Activated CD4-positive, alpha-beta memory T cell treated with anti-CD3 and anti-CD28 coated beads, Interleukin-2, amount 10 ng/mL, durations not matched to agents 7 days and 5 days (primary cell): ENCODE data around the gene IRX4. TPM values are rescaled to one million over a fixed set of nuclear protein-coding genes. Genes with fewer than 3 reads are reported as not detected.

Experiments
- CTCF ChIA-PET: fragments of 350-600 bp; sonication (Branson Sonifier 250); formaldehyde crosslinking; loops from one replicate; lab custom pipeline; 2021; ENCODE audit warnings: antibody characterized with exemption, inconsistent platforms; lab: Charles Lee
- POLR2A ChIA-PET: fragments of 350-600 bp; sonication (Branson Sonifier 250); formaldehyde crosslinking; loops from one replicate; lab custom pipeline; 2021; ENCODE audit warnings: antibody characterized with exemption; lab: Charles Lee
- DNase-seq: peaks from one replicate; pipeline ENCODE4 v3.0.0-alpha.2; 2020
- H3K27ac Mint-ChIP-seq: one replicate; pipeline ENCODE4 v1.8.0; 2021; ENCODE audit warnings: mild to moderate bottlenecking, mixed read lengths
- H3K27me3 Mint-ChIP-seq: one replicate; pipeline ENCODE4 v1.8.0; 2021; ENCODE audit warnings: mixed read lengths
- H3K36me3 Mint-ChIP-seq: one replicate; pipeline ENCODE4 v1.8.0; 2021; ENCODE audit warnings: low read depth, mixed read lengths
- H3K4me1 Mint-ChIP-seq: one replicate; pipeline ENCODE4 v1.8.0; 2021; ENCODE audit warnings: mixed read lengths
- H3K4me3 Mint-ChIP-seq: one replicate; pipeline ENCODE4 v1.8.0; 2021; ENCODE audit warnings: mild to moderate bottlenecking, mixed read lengths
- H3K9me3 Mint-ChIP-seq: one replicate; pipeline ENCODE4 v1.8.0; 2021; ENCODE audit warnings: mixed read lengths
- total RNA-seq, 2 experiments: library from RNA; stranded (reverse); gene quantifications; one replicate each; pipeline ENCODE4 v1.2.3, GENCODE V29; 2021

The IRX4 gene
- total RNA-seq, 2 experiments from 2014 or later = not detected

DNA sequence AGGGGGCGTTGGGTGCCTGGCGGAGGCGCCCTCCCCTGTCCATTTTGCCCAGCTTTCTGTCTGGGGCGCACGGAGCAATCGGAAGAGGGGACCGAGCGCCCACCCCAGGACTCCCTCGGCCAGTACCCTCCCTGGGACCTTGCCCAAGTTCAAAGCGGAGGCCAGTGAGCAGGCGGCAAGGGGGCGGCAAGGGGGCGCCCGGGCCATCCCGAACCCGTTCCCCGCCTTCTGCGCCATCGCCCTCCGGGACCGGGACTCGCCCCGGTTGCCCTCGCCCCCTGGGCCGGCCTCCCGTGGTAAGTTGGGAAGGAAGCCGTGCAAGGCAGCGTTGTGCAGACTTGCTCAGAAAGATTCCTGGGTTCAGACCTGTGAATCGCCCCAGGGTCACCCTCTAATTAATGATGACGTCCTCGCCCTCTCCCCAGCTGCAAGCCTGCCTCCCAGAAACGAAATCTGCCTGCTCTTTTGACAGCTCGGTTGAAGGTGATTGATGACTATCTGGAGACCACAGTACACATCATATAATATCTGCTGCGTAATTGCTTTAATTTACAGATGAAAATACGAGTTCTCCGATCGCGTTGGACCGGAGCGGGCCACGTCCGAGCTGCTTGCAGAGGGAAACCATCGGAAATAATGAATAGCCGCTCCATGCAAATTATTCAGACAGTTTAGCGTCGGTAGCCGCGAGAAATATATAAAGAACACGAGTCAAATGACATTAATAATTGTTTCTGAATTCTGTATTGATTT lies 1.4 kb upstream of the IRX4 start:
- ChIA-PET POLR2A (no interaction called here), CTCF (no interaction called here)
- no peak overlapping the region for H3K4me3 Mint-ChIP-seq
- DNase-seq = no peak
- H3K9me3 Mint-ChIP-seq = no peaks in the 10 kb centered on the region
- peaks cover 3% of the 10 kb centered on the region for H3K4me1 Mint-ChIP-seq
- H3K36me3 Mint-ChIP-seq = peaks cover 7% of the 10 kb centered on the region
- H3K27ac Mint-ChIP-seq = no peak overlapping the region
- H3K27me3 Mint-ChIP-seq = peaks cover 53% of the 10 kb centered on the region

DNA sequence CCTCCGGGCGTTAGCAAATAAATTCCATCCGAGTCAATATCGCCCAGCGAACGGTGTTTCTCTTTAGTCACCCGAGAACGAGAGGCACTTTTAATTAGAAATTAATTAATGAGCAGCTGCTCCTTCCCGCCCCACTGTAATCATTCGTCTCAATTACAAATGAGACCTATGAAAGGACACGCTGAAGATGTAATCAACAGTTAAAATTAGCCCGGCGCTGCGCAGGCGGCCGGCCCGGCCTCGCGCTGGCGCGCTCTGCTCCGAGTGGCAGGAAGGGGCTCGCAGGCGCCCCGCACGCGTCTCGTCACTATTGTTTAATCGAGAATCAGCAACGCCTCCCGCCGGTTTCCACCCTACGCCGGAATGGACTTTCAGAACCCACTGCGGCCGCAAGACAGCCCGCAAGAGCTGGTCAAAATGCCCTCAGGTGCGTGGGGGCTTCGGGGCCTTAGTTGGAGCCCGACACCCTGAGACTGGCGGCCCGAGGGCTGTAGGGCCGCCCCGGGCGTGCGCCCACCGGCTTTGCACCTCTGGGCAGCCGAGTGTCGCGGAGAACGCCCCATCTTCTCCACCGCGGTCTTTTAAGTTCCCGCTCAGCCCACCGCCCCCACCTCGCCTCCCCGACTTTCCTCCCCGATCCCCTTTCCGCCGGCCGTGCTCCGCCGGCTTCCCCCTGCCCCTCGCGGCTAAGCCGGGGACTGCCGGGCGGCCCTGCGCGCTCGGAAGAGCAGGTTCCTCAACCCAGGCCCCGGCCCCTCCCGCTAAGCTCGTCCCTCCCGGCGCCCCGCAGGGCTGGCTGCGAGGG lies 597 bp upstream of the IRX4 start:
- Mint-ChIP-seq H3K4me1 (peaks cover 3% of the 10 kb centered on the region), H3K27ac (no peak overlapping the region), H3K27me3 (peaks cover 50% of the 10 kb centered on the region), H3K4me3 (no peak overlapping the region), H3K36me3 (peaks cover 7% of the 10 kb centered on the region), H3K9me3 (no peaks in the 10 kb centered on the region)
- DNase-seq = no peak
- CTCF ChIA-PET = no interaction called here
- POLR2A ChIA-PET = no interaction called here

DNA sequence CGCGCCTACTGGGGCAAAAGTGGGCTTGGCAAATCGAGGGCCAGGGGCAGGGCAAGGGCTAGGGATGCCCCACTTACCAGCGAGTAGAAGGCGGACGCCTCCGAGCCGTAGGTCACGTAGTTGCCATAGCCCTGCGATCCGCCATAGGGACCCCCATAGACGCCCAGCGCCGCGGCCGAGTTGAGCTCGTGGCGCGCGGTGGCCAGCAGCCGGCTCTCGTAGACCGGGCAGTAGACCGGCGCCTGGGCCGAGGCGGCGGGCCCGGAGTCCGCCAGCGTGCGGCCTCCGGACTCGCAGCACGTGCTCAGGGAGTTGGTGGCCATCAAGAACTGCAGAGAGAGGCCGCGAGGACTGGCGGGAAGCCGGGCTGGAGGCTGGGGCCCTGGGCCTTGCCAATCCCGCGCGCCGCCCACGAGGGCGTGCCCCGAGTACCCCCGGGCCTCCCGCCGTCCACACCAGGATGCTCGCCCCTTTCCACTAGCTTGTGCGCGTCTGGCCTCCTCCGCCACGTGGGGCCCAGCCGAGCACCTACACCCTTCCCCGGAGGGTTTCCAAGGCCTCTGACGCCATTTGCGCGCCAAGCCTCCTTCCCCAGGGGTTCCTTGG lies 891 bp downstream of the IRX4 start:
- CTCF ChIA-PET = no interaction called here
- peaks cover 55% of the 10 kb centered on the region for H3K27me3 Mint-ChIP-seq
- H3K27ac Mint-ChIP-seq = no peak overlapping the region
- H3K36me3 Mint-ChIP-seq = peaks cover 10% of the 10 kb centered on the region
- POLR2A ChIA-PET = no interaction called here
- no peaks in the 10 kb centered on the region for H3K9me3 Mint-ChIP-seq
- no peak for DNase-seq
- peaks cover 3% of the 10 kb centered on the region for H3K4me1 Mint-ChIP-seq
- H3K4me3 Mint-ChIP-seq = no peak overlapping the region

DNA sequence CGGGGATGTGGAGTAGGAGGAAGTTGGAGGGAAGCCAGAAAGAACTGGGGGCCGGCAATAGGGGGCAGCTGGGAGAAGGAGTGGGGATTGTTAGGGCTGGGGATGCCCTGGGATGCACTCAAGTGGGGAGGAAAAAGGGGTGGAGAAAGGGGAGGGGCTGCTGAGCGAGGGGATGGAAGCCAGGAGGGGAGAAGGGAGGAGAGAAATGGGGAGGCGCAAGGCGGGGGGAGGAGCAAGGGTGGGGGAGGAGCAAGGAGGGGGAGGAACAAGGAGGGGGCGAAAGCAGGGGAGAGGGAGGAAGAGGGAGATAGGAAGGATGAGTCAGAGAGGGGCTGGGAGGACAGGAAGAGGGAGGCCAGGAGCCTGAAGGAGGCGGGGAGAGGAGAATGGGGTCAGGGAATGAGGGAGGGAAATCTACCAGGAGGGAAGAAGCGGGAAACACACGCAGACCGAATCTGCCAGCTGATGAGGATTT lies 1.6 kb downstream of the IRX4 start:
- Mint-ChIP-seq H3K4me3 (no peak overlapping the region), H3K27me3 (peaks cover 55% of the 10 kb centered on the region), H3K27ac (no peak overlapping the region), H3K36me3 (peaks cover 10% of the 10 kb centered on the region), H3K9me3 (no peaks in the 10 kb centered on the region), H3K4me1 (peaks cover 3% of the 10 kb centered on the region)
- DNase-seq = no peak
- POLR2A ChIA-PET = no interaction called here
- CTCF ChIA-PET = no interaction called here

DNA sequence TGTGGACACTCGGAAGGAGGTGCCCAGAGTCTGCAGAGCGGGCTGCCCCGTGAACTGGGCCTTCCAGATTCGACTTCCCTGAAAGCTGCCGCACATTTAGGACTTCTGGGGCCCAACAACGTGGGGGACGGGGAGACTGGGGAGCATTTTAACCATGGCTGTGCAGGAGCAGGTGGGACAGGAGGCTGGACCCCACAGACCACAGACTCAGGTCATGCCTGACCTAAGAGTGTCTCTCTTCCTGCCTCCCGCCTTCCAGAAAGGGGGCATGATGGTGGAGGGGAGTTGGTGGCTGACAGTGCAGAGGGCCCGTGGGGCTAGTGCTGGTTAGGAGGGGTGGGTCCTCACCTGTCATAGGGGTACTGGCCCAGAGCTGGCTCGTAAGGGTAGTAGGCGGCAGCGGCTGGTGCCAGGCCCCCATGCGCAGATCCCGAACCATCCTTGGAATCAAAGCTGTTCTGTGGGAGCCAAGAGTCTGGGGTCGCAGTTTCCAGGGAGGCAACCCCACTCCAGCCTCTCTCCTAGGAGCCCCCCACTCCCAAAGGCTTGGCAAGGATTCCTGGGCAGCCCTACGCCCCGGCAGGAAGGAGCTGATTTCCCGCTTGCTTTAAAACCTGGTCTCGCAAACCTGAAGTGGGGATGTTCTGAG lies 2.2 kb downstream of the IRX4 start:
- no peaks in the 10 kb centered on the region for H3K9me3 Mint-ChIP-seq
- H3K27me3 Mint-ChIP-seq = peaks cover 56% of the 10 kb centered on the region
- H3K27ac Mint-ChIP-seq = no peak overlapping the region
- no peak for DNase-seq
- H3K4me1 Mint-ChIP-seq = peaks cover 4% of the 10 kb centered on the region
- peaks cover 10% of the 10 kb centered on the region for H3K36me3 Mint-ChIP-seq
- CTCF ChIA-PET = no interaction called here
- no peak overlapping the region for H3K4me3 Mint-ChIP-seq
- POLR2A ChIA-PET = no interaction called here

- H3K4me3 Mint-ChIP-seq = no peak overlapping the region
- peak overlapping the region; percentile 40 for H3K27ac Mint-ChIP-seq
- no peak for DNase-seq
- ChIA-PET CTCF (no interaction called here), POLR2A (no interaction called here)
- H3K36me3 Mint-ChIP-seq = peaks cover 10% of the 10 kb centered on the region
- H3K27me3 Mint-ChIP-seq = peaks cover 55% of the 10 kb centered on the region
- H3K4me1 Mint-ChIP-seq = peaks cover 4% of the 10 kb centered on the region
- no peaks in the 10 kb centered on the region for H3K9me3 Mint-ChIP-seq
Measured at GRCh38 chr5:1879292-1880263, 3.1 kb downstream of the IRX4 start.

GRCh38 chr5:1878050-1878849 lies 4.5 kb downstream of the IRX4 start:
- H3K27ac Mint-ChIP-seq = no peak overlapping the region
- H3K36me3 Mint-ChIP-seq = peaks cover 6% of the 10 kb centered on the region
- peaks cover 59% of the 10 kb centered on the region for H3K27me3 Mint-ChIP-seq
- ChIA-PET CTCF (no interaction called here), POLR2A (no interaction called here)
- no peaks in the 10 kb centered on the region for H3K9me3 Mint-ChIP-seq
- DNase-seq = no peak
- H3K4me3 Mint-ChIP-seq = no peak overlapping the region
- H3K4me1 Mint-ChIP-seq = peaks cover 1% of the 10 kb centered on the region

GRCh38 chr5:1877103-1878049 lies 5.3 kb downstream of the IRX4 start:
- no peak for DNase-seq
- Mint-ChIP-seq H3K36me3 (peaks cover 6% of the 10 kb centered on the region), H3K27ac (no peak overlapping the region), H3K9me3 (no peaks in the 10 kb centered on the region), H3K4me3 (no peak overlapping the region), H3K4me1 (peaks cover 1% of the 10 kb centered on the region), H3K27me3 (peaks cover 66% of the 10 kb centered on the region)
- ChIA-PET CTCF (no interaction called here), POLR2A (no interaction called here)

GRCh38 chr5:1876660-1877064 lies 6.1 kb downstream of the IRX4 start:
- Mint-ChIP-seq H3K27ac (no peak overlapping the region), H3K4me1 (peaks cover 1% of the 10 kb centered on the region), H3K4me3 (no peak overlapping the region), H3K36me3 (peaks cover 6% of the 10 kb centered on the region), H3K9me3 (no peaks in the 10 kb centered on the region), H3K27me3 (peaks cover 64% of the 10 kb centered on the region)
- ChIA-PET CTCF (no interaction called here), POLR2A (no interaction called here)
- no peak for DNase-seq

DNA sequence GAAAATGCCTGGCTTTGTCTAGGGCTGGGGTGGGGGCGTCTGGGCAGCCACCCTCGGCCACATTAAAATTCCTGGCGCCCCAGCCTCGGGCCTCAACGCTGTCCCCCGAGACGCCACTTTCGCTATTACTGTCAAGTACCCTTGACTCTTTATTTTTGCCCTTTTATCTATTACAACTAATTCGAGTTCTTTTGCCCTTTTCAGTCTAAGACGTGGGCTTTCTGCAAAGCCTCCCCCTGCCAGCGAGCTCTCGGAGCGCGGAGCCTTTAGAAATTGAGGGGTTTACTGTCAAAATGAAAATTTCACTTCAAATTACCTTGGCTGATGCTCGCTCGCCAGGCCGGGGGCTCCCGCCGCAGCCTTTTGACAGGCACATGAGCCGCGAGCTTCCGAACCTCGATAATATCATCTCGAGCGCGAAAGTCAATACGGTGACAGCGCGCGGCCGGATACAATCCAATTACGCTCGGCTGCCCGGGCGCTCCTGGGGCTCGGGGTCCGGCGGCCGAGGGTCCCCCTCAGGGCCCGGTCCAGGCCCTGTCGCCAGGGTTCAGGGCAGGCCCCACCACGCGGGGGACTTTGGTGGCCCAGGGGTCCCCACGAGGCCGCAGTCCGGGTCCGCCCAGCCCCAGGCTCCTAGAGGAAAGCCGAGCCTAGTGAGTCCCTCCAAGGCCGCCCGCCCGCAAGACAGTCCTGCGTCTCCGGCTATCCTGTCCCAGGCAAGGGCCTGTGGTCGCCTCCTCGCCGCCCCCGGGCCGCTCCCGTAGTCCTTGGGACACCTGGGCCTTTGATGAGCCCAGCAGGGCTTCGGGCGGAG lies 6.7 kb downstream of the IRX4 start:
- CTCF ChIA-PET = no interaction called here
- Mint-ChIP-seq H3K9me3 (no peaks in the 10 kb centered on the region), H3K4me3 (no peak overlapping the region)

More for the DNA sequence above, 6.7 kb downstream of the IRX4 start:
- DNase-seq = no peak
- Mint-ChIP-seq H3K27me3 (peaks cover 59% of the 10 kb centered on the region), H3K27ac (no peak overlapping the region), H3K36me3 (peaks cover 6% of the 10 kb centered on the region), H3K4me1 (peaks cover 1% of the 10 kb centered on the region)
- POLR2A ChIA-PET = no interaction called here
